Upper lobe of left lung (tissue), 4 donors: ENCODE data around the gene ATP9A.

Source experiments
- CTCF ChIP-seq, 6 experiments: fragments of 450-650 bp in 4 of 6; fragments of 200-600 bp in 2 of 6; sonication (generic) in 2 of 6; IDR thresholded peaks; one replicate each; pipeline ENCODE4 v1.5.1; 2016 to 2019; ENCODE audit warnings: antibody characterized with exemption in 6 of 6
- POLR2A ChIP-seq, 4 donors: fragments of 450-650 bp; IDR thresholded peaks; one replicate each; pipeline ENCODE4 v1.5.1; 2016 to 2017; ENCODE audit warnings: antibody characterized with exemption in 4 of 4, mild to moderate bottlenecking in 2 of 4

- TF ChIP-seq POLR2A (IDR thresholded peaks at IDR 0.05), result no peak
- no peak for TF ChIP-seq CTCF (IDR thresholded peaks at IDR 0.05)
Measured at GRCh38 chr20:51620432-51620831, 147.8 kb downstream of the ATP9A start.
